T-helper 2 cell treated with Interferon-gamma antibody and Interleukin-4, amounts not matched to agents 5 μg/mL and 100 μg/mL, for 36 hours (primary cell): ENCODE measurements around the gene NUP107.
A peak's percentile ranks its signal among the peaks of the same experiment; 100 is the strongest.
"Not testable (repeated sequence)": the region's sequence is repeated elsewhere in the genome, so short reads cannot be mapped to it uniquely, and the experiment has no call there.

Experiments used
- DNase-seq: peaks from one replicate; pipeline ENCODE4 v3.0.0; 2021; ENCODE audit warnings: low spot score
- H3K27ac Mint-ChIP-seq: one replicate; pipeline ENCODE4 v1.8.0; 2021; ENCODE audit warnings: mild to moderate bottlenecking, mixed read lengths
- H3K27me3 Mint-ChIP-seq: one replicate; pipeline ENCODE4 v1.8.0; 2021; ENCODE audit warnings: low read depth, mixed read lengths
- H3K36me3 Mint-ChIP-seq: one replicate; pipeline ENCODE4 v1.8.0; 2021; ENCODE audit warnings: low read depth, mixed read lengths
- H3K4me1 Mint-ChIP-seq: one replicate; pipeline ENCODE4 v1.8.0; 2021; ENCODE audit warnings: low read depth, mixed read lengths
- H3K4me3 Mint-ChIP-seq: one replicate; pipeline ENCODE4 v1.8.0; 2022; ENCODE audit warnings: mild to moderate bottlenecking, moderate library complexity, mixed read lengths
- H3K9me3 Mint-ChIP-seq: one replicate; pipeline ENCODE4 v1.8.0; 2021; ENCODE audit warnings: mixed read lengths

Gene NUP107

DNA sequence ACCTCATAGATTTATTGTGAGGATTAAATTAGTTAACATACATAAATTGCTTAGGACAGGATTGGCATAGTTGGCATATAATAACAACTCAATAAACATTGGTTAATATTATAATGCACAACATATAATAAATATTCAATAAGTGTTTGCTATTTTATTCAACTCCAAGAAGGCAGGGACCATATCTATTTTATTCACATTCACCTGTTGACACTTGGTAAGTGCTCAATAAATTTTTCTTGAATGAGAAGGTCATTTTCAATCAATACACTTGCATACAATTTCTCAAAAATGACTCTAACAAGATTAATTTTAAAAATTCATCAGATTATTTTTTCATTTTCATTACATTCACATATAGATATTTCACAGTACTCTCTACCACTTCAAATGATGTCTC is 12.4 kb upstream of the NUP107 start:
- Mint-ChIP-seq H3K4me3 (peak overlapping the region; percentile 80), H3K36me3 (peaks cover 3% of the 10 kb centered on the region), H3K4me1 (peaks cover 36% of the 10 kb centered on the region), H3K27me3 (no peaks in the 10 kb centered on the region), H3K27ac (peak overlapping the region; percentile 85), H3K9me3 (no peaks in the 10 kb centered on the region)
- DNase-seq, result no peak

DNA sequence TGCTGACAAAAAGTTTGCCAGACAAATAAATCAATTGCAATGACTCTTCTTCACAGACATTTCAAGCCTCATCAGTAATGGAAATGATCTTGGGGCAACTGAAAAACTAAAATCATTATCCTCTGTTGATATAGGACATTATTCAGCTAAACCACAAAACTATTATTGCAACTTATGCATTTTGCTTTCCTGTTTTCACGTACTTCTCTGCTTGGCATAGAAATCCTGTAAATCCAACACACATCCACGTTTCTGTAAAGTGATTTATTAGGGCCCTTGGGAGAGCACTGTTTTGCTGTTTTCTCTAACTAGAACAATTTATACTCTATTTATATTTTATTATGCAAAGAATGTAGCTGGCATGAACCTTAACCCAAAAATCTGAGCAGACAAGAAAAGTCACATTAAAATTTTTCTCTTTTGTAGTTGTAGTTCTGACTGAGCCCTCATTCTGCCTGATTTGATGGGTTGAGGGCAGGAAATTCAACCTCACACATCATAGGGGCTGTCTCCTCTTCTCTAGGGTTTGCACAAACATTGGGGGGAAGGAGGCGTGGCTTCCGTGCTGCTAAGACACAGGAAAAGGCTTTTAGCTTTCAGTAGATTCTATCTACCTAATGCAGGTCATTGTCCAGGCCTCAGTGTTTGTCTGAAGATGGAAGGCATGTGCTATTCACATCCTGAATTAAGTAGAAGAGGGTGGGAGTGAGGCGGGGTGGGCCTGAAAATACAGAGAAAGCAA is 11.5 kb upstream of the NUP107 start:
- H3K4me3 Mint-ChIP-seq, result peak overlapping the region; percentile 80
- no peaks in the 10 kb centered on the region for H3K27me3 Mint-ChIP-seq
- H3K36me3 Mint-ChIP-seq, result peaks cover 3% of the 10 kb centered on the region
- H3K27ac Mint-ChIP-seq, result peak overlapping the region; percentile 84
- H3K4me1 Mint-ChIP-seq, result peaks cover 39% of the 10 kb centered on the region
- DNase-seq, result peak; percentile 45
- no peaks in the 10 kb centered on the region for H3K9me3 Mint-ChIP-seq

DNA sequence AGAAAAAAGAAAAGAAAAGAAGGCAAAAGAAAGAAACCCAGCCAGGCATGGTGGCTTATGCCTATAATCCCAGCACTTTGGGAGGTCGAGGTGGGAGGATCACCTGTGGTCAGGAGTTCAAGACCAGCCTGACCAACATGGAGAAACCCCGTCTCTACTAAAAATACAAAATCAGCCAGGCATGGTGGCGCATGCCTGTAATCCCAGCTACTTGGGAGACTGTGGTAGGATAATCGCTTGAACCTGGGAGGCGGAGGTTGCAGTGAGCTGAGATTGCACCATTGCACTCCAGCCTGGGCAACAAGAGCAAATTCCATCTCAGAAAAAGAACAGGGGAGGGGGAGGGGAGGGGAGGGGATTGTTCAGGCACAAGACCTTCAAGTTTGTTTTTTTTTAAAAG is 9.9 kb upstream of the NUP107 start:
- H3K9me3 Mint-ChIP-seq, DNase-seq, H3K4me3 Mint-ChIP-seq, H3K27ac Mint-ChIP-seq, H3K27me3 Mint-ChIP-seq, H3K36me3 Mint-ChIP-seq: not testable (repeated sequence)
- H3K4me1 Mint-ChIP-seq, result peaks cover 33% of the 10 kb centered on the region

DNA sequence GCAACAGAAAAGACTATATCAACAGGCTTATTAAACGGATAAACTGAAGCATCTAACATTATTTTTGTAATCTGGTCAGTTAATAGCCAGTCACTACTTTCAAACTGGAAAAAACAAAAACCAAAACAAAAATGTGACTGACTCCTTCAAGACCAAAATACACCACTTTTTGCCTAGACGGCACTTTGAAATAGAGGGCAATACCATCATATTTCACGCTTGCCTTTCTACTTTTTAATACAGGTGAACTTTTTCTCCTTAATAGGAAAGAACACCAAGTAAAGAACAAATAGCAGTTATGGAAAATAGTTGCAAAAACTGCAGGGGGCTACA is 550 bp upstream of the NUP107 start:
- H3K27ac Mint-ChIP-seq, result peak overlapping the region; percentile 94
- peaks cover 19% of the 10 kb centered on the region for H3K36me3 Mint-ChIP-seq
- H3K4me3 Mint-ChIP-seq, result peak overlapping the region; percentile 97
- H3K27me3 Mint-ChIP-seq, result no peaks in the 10 kb centered on the region
- H3K4me1 Mint-ChIP-seq, result peaks cover 29% of the 10 kb centered on the region
- H3K9me3 Mint-ChIP-seq, result no peaks in the 10 kb centered on the region
- no peak for DNase-seq

DNA sequence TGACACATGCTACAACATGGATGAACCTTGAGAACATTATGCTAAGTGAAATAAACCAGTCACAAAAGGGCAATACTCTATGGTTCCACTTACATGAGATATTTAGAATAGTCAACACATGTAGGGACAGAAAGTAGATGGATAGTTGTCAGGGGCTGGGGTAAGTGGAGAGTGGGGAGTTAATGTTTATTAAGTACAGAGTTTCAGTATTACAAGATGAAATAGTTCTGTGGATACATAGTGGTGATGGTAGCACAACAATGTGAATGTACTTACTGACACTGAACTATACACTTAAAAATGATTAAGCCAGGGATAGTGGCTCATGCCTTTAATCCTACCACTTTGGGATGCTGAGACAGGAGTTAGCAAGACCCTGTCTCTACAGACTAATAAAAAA is 8.7 kb downstream of the NUP107 start:
- Mint-ChIP-seq H3K4me1 (no peaks in the 10 kb centered on the region), H3K27ac (no peak overlapping the region), H3K36me3 (peaks cover 58% of the 10 kb centered on the region), H3K4me3 (no peak overlapping the region), H3K9me3 (no peaks in the 10 kb centered on the region), H3K27me3 (no peaks in the 10 kb centered on the region)
- DNase-seq, result no peak

DNA sequence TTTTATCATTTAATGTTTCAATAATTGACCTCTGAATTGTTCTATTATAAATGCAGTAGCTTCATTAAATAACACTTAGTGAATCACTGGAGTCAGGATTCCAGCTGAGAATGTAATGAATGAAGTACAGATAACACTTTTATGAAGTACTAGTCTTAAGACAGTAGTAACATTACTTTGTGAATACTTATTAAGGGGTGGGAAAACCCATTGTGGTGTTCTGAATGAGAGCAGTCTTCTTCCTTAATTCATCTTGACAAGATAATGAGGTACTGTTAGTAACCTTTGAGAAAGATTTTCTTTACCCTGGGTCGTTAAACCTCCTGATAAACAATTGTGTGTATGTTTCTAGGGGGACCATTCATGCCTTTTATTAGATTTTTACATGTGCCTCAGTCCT is 12.7 kb downstream of the NUP107 start:
- Mint-ChIP-seq H3K4me1 (no peaks in the 10 kb centered on the region), H3K36me3 (peaks cover 42% of the 10 kb centered on the region), H3K4me3 (no peak overlapping the region), H3K27me3 (no peaks in the 10 kb centered on the region), H3K9me3 (no peaks in the 10 kb centered on the region), H3K27ac (no peak overlapping the region)
- DNase-seq, result no peak

DNA sequence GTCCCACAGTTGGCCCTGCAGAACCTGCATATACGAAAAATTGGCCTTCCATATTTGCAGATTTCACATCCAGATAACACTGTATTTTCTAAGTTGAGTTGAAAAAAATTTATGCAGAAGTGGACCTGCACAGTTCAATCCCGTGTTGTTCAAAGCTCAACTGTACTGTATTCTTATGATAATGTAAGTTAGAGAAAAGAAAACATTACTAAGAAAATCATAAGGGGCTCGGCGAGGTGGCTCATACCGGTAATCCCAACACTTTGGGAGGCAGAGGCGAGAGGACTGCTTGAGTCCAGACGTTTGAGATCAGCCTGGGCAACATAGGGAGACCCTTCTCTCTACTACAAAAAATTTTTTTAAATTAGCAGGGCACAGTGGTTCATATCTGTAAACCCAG is 41.0 kb downstream of the NUP107 start:
- no peak for DNase-seq
- Mint-ChIP-seq H3K27ac (no peak overlapping the region), H3K27me3 (no peaks in the 10 kb centered on the region)

DNA sequence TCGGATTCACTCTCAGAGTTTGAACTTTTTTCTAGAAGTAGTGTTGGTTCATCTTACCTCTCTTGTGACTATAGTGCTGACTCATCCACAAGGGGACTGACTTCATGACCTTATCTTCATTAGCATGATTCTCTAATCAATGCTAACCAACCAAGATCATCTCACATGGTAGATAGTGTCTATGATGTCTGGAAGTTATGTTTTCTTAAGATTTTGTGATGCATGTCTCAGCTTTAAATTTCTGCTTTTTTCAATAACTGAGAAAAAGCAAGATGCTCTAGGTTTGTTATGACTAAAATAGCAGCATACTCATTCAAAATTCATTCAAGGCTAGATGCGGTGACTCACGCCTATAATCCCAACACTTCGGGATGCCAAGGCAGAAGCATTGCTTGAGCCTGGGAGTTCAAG is 46.9 kb downstream of the NUP107 start:
- no peaks in the 10 kb centered on the region for H3K27me3 Mint-ChIP-seq
- no peak for DNase-seq
- no peaks in the 10 kb centered on the region for H3K4me1 Mint-ChIP-seq
- H3K4me3 Mint-ChIP-seq, result no peak overlapping the region
- no peak overlapping the region for H3K27ac Mint-ChIP-seq
- H3K9me3 Mint-ChIP-seq, result no peaks in the 10 kb centered on the region
- H3K36me3 Mint-ChIP-seq, result peaks cover 34% of the 10 kb centered on the region

More for the DNA sequence above, 41.0 kb downstream of the NUP107 start:
- H3K4me1 Mint-ChIP-seq, result no peaks in the 10 kb centered on the region
- no peak overlapping the region for H3K4me3 Mint-ChIP-seq
- peaks cover 28% of the 10 kb centered on the region for H3K36me3 Mint-ChIP-seq
- no peaks in the 10 kb centered on the region for H3K9me3 Mint-ChIP-seq

DNA sequence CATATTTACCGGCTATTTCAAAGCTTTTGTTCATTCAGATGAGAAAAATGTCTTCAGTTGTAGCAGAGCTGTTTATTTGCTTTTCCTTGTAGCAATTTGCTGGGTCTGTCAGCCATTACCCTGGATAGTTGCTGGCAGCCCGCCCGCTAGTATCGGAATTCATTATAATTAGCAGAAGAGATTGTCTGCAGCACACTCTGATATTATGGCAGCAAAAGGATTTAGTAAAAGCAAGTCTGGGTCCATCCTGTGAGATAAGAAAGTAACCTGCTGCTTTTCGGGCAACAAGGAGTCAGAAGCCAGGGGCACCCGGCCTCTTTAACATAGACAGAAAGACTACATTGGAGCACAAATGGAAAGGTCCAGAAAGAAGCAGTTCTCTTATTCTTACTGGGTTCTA is 53.1 kb downstream of the NUP107 start:
- Mint-ChIP-seq H3K27me3 (no peaks in the 10 kb centered on the region), H3K4me3 (no peak overlapping the region), H3K27ac (no peak overlapping the region), H3K9me3 (no peaks in the 10 kb centered on the region), H3K36me3 (peaks cover 37% of the 10 kb centered on the region), H3K4me1 (peaks cover 9% of the 10 kb centered on the region)
- no peak for DNase-seq

DNA sequence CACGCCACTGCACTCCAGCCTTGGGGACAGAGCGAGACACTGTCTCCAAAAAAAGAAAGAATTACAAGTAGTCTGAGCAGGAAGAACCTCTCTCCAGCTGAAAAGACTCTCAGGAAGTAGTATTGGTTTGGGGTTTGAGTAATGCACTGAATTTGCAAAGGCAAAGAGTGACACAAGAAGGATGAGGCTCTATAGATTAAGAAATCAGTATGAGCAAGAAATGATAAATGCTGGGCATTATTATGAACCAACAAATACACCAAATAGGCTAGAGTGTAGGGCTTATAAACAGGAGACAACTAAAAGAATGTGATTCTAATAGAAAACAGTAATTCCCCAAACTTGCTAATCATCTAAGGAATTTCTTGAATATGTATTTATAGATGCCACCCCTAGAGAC is 56.6 kb downstream of the NUP107 start:
- DNase-seq, result no peak
- Mint-ChIP-seq H3K27me3 (no peaks in the 10 kb centered on the region), H3K36me3 (peaks cover 26% of the 10 kb centered on the region), H3K4me3 (no peak overlapping the region), H3K27ac (peak overlapping the region; percentile 13), H3K4me1 (peaks cover 33% of the 10 kb centered on the region), H3K9me3 (no peaks in the 10 kb centered on the region)

DNA sequence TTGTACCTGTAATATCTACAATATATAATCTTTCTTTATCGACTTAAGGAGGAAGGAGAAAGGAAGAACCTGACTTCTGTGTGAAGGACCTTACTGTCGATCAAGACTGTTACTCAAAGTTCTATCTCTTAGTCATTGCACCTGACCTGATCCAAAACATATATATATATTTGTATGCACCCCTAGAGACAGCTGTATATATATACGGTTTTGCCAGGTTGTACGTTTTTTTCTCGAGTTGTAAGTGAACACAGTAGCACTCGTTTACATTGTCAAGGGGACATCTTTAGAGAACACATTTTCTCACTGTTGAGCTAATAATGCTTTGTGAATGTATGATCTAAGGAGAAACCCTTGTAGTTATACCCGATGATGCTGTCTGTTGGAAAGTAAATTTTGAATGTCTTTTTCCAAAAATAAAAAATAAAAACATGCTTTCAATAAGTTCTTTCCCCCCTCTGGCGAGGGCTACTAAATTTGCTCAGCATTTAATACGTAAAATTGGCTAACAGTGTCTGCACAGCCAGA is 58.7 kb downstream of the NUP107 start:
- Mint-ChIP-seq H3K27ac (peak overlapping the region; percentile 92), H3K27me3 (no peaks in the 10 kb centered on the region), H3K9me3 (no peaks in the 10 kb centered on the region), H3K4me1 (peaks cover 47% of the 10 kb centered on the region), H3K36me3 (peaks cover 24% of the 10 kb centered on the region), H3K4me3 (peak overlapping the region; percentile 98)
- no peak for DNase-seq

DNA sequence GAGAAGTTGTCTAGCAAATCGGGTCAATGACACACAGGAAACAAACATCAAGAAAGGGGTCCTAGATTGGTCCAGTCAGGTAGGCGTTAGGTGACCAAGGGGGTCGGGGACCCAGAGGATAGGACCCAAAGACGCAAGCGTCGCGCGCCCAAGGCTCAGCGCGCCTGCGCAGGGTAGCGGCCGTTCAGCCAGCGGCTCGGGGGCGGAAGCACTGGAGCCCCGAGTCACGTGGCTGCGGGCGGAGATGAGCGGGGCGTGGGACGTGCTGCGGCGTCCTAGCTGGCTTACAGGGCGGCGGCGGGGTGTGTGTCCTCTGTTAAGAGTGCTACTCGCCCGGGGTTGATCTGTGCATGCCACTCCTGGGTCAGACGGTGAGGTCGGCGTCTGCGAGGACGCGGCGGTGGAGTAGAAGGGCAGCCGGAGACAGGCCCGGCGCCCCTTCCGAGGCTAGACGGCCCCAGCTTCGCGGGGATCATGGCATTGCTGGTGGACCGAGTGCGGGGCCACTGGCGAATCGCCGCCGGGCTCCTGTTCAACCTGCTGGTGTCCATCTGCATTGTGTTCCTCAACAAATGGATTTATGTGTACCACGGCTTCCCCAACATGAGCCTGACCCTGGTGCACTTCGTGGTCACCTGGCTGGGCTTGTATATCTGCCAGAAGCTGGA is 59.3 kb downstream of the NUP107 start, which contains the start of gene SLC35E3:
Gene SLC35E3, plus strand, starts transcription at position 273 of the 668 bp plus-strand sequence. Its CDS starts 202 bp downstream, at position 475.
- peaks cover 26% of the 10 kb centered on the region for H3K36me3 Mint-ChIP-seq
- no peaks in the 10 kb centered on the region for H3K27me3 Mint-ChIP-seq
- peaks cover 47% of the 10 kb centered on the region for H3K4me1 Mint-ChIP-seq

DNA sequence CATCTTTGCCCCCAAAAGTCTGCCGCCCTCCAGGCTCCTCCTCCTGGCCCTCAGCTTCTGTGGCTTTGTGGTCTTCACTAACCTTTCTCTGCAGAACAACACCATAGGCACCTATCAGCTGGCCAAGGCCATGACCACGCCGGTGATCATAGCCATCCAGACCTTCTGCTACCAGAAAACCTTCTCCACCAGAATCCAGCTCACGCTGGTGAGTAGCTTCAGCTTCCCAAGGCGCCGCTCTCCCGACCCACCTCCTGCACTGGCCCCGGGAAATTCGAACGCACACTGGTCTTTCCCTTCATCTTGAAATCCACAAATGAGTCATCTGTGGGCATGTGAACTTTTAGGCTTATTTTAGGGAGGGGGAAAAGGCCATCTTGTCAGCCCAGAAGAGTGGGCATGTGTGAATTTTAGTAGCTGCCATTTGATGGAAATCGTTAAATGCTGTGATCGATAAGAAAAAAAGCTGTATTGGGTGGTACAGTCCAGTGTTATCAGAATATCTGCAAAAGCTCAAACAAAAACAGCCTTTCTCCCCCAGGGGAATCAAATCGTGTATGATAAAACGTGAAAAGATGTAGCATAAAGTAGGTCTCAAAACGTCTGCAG is 59.9 kb downstream of the NUP107 start:
- Mint-ChIP-seq H3K4me3 (peak overlapping the region; percentile 98), H3K4me1 (peaks cover 47% of the 10 kb centered on the region), H3K27ac (peak overlapping the region; percentile 92), H3K27me3 (no peaks in the 10 kb centered on the region), H3K36me3 (peaks cover 24% of the 10 kb centered on the region), H3K9me3 (no peaks in the 10 kb centered on the region)
- DNase-seq, result peak; percentile 48

More for the DNA sequence above, 59.3 kb downstream of the NUP107 start, which contains the start of gene SLC35E3:
- peak within 1 kb of the TSS; percentile 98 for H3K4me3 Mint-ChIP-seq
- DNase-seq, result peak; percentile 95
- H3K27ac Mint-ChIP-seq, result peak within 1 kb of the TSS; percentile 92
- H3K9me3 Mint-ChIP-seq, result no peaks in the 10 kb centered on the region

DNA sequence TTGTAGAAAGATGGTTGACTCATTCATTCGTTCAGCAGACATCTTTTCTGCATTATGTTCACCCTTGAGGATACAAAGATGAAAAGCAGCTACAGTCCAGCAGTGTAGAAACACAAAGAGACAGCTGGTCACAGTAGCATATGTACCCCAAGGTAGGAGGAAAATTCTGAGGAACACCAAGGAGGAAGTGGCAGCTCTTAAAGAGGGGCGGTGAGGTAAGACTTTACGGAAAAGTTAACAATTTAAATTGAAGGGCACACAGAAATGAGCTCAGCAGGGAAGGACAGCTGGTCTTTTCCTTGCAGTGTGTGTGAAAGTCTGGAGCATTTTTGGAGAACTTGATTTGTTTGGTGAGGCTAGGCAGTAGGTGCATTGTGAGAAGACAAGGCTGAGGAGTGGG is 62.7 kb downstream of the NUP107 start:
- Mint-ChIP-seq H3K27me3 (no peaks in the 10 kb centered on the region), H3K9me3 (no peaks in the 10 kb centered on the region), H3K36me3 (peaks cover 25% of the 10 kb centered on the region), H3K4me1 (peaks cover 38% of the 10 kb centered on the region), H3K27ac (peak overlapping the region; percentile 11), H3K4me3 (no peak overlapping the region)
- no peak for DNase-seq
